ENCODE data around the gene MYO9A.

DNA sequence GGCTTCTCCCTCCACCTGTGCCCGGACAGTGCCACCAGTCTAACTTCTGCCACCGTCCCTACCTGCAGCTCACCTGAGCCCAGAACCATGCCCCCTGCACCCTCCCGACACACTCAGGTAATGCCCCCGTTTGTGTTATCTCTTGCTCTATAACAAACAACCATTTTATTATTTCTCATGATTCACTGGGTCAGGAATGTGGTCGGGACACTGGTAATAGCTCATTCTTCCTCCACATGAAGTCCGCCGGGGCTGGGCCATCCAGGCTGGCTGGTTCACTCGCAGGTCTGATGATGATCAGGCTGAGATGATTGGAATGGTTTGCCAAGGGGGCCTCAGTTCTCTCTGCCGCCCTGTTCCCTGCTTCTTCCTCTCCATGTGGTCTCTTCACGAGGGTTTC lies 327.9 kb downstream of the MYO9A start:
- no peak for TF ChIP-seq EZH2 (IDR thresholded peaks at IDR 0.05; ENCODE audit: borderline replicate concordance, insufficient read depth, low read depth, low read length, poor library complexity, severe bottlenecking)
- TF ChIP-seq, protein P1, sequence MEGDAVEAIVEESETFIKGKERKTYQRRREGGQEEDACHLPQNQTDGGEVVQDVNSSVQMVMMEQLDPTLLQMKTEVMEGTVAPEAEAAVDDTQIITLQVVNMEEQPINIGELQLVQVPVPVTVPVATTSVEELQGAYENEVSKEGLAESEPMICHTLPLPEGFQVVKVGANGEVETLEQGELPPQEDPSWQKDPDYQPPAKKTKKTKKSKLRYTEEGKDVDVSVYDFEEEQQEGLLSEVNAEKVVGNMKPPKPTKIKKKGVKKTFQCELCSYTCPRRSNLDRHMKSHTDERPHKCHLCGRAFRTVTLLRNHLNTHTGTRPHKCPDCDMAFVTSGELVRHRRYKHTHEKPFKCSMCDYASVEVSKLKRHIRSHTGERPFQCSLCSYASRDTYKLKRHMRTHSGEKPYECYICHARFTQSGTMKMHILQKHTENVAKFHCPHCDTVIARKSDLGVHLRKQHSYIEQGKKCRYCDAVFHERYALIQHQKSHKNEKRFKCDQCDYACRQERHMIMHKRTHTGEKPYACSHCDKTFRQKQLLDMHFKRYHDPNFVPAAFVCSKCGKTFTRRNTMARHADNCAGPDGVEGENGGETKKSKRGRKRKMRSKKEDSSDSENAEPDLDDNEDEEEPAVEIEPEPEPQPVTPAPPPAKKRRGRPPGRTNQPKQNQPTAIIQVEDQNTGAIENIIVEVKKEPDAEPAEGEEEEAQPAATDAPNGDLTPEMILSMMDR (IDR thresholded peaks at IDR 0.05) = no peak

Data from B cell (primary cell).